Smooth muscle cell (in vitro differentiated cells): ENCODE results near the gene TMEM200A. TPM values are rescaled to one million over a fixed set of nuclear protein-coding genes. Genes with fewer than 3 reads are reported as not detected.
A peak's percentile ranks its signal among the peaks of the same experiment; 100 is the strongest.

ENCODE experiments used
- DNase-seq: peaks from one replicate; lab custom pipeline; 2025; ENCODE audit not compliant: unreplicated experiment; lab: John Stamatoyannopoulos, UW
- H2AFZ ChIP-seq: fragments of 200-600 bp; sonication (generic); 2 replicates; pipeline ENCODE4 v1.6.0; 2016; ENCODE audit warnings: antibody characterized with exemption, low read depth, mild to moderate bottlenecking
- H3F3A ChIP-seq: fragments of 200-600 bp; sonication (generic); 2 replicates; pipeline ENCODE4 v1.6.0; 2017; ENCODE audit warnings: antibody characterized with exemption, low read depth
- H3K27ac ChIP-seq: fragments of 200-600 bp; sonication (generic); 2 replicates; pipeline ENCODE4 v1.5.1; 2016; ENCODE audit warnings: low read depth, mild to moderate bottlenecking
- H3K27me3 ChIP-seq: fragments of 200-600 bp; sonication (generic); 2 replicates; pipeline ENCODE4 v1.6.1; 2016; ENCODE audit warnings: low read depth, mild to moderate bottlenecking
- H3K36me3 ChIP-seq: fragments of 200-600 bp; sonication (generic); 2 replicates; pipeline ENCODE4 v1.5.1; 2016; ENCODE audit warnings: low read depth
- H3K4me1 ChIP-seq: fragments of 200-600 bp; sonication (generic); 2 replicates; pipeline ENCODE4 v1.5.1; 2016; ENCODE audit warnings: low read depth
- H3K4me2 ChIP-seq: fragments of 200-600 bp; sonication (generic); 2 replicates; pipeline ENCODE4 v1.6.0; 2016; ENCODE audit warnings: mild to moderate bottlenecking
- H3K4me3 ChIP-seq: fragments of 200-600 bp; sonication (generic); 2 replicates; pipeline ENCODE4 v1.5.1; 2016; ENCODE audit warnings: mild to moderate bottlenecking
- H3K79me2 ChIP-seq: fragments of 200-600 bp; sonication (generic); 2 replicates; pipeline ENCODE4 v1.6.0; 2016; ENCODE audit warnings: low read depth, mild to moderate bottlenecking
- H3K9ac ChIP-seq: fragments of 200-600 bp; sonication (generic); 2 replicates; pipeline ENCODE4 v1.6.0; 2016; ENCODE audit warnings: low read depth
- H3K9me3 ChIP-seq: fragments of 200-600 bp; sonication (generic); replicated peaks from 2 replicates; pipeline ENCODE4 v1.5.1; 2016; ENCODE audit warnings: low read depth
- H4K20me1 ChIP-seq: fragments of 200-600 bp; sonication (generic); 2 replicates; pipeline ENCODE4 v1.6.0; 2016; ENCODE audit warnings: low read depth
- WGBS: methylation state at CpG from one replicate; pipeline ENCODE4 v1.1.7; 2016; ENCODE audit warnings: low lambda C conversion rate; 5-methylcytosine and 5-hydroxymethylcytosine counted together
- polyA plus RNA-seq: library from polyadenylated mRNA; unstranded; fragments of >200 nt; fragmentation: Nextera tagmentation; extraction: Ambion mirVana; gene quantifications from 2 replicates; pipeline ENCODE4 v1.2.1, GENCODE V29; 2016
- total RNA-seq: library from RNA; depleted of rRNA; stranded (reverse); fragments of >200 nt; gene quantifications from 2 replicates; pipeline ENCODE4 v1.2.3, GENCODE V29; 2014
- TF ChIP-seq, protein P1 (sequence below): fragments of 200-600 bp; sonication (generic); IDR thresholded peaks from 2 replicates; pipeline ENCODE4 v1.5.1; 2017; ENCODE audit warnings: borderline replicate concordance, mild to moderate bottlenecking, antibody characterized with exemption; ENCODE audit not compliant: insufficient read depth, poor library complexity, severe bottlenecking

TMEM200A gene
- total and polyA plus RNA-seq, 2 experiments from 2014 or later, result 84.7 to 116 TPM

GRCh38 chr6:130459316-130459715 is 93.5 kb downstream of the TMEM200A start:
- no peak overlapping the region for H3K4me3 ChIP-seq
- DNase-seq, result no peak
- no peak overlapping the region for H3K9ac ChIP-seq
- no peak overlapping the region for H3K27ac ChIP-seq
- H3F3A ChIP-seq, result no peaks in the 10 kb centered on the region
- no peak overlapping the region for H2AFZ ChIP-seq
- H3K4me2 ChIP-seq, result no peak overlapping the region
- 78% methylated on average over 5 of the region's 5 CpGs for WGBS
- no peaks in the 10 kb centered on the region for H3K27me3 ChIP-seq
- H3K79me2 ChIP-seq, result no peaks in the 10 kb centered on the region
- H3K4me1 ChIP-seq, result no peaks in the 10 kb centered on the region
- H3K9me3 ChIP-seq, result no peaks in the 10 kb centered on the region
- TF ChIP-seq, protein P1, sequence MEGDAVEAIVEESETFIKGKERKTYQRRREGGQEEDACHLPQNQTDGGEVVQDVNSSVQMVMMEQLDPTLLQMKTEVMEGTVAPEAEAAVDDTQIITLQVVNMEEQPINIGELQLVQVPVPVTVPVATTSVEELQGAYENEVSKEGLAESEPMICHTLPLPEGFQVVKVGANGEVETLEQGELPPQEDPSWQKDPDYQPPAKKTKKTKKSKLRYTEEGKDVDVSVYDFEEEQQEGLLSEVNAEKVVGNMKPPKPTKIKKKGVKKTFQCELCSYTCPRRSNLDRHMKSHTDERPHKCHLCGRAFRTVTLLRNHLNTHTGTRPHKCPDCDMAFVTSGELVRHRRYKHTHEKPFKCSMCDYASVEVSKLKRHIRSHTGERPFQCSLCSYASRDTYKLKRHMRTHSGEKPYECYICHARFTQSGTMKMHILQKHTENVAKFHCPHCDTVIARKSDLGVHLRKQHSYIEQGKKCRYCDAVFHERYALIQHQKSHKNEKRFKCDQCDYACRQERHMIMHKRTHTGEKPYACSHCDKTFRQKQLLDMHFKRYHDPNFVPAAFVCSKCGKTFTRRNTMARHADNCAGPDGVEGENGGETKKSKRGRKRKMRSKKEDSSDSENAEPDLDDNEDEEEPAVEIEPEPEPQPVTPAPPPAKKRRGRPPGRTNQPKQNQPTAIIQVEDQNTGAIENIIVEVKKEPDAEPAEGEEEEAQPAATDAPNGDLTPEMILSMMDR, result no peak
- no peaks in the 10 kb centered on the region for H3K36me3 ChIP-seq
- H4K20me1 ChIP-seq, result no peaks in the 10 kb centered on the region

DNA sequence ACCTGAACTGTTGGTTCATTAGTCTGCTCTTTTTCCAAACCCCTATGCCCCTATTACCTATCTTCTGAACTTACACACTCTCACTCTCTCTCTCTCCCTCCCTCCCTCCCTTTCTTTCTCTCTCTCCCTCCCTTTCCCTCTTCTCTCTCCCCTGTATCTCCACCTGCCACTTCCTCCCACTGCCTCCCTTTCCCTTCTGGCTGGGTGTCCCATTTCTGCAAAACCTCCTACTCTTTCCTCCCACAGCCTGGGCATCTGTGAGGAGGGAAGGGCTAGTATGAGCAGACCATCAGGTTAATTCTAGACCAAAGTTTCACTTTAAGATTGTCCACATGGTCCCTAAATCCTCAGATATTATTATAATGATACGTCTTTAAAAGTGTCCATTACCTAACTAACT is 95.1 kb downstream of the TMEM200A start:
- Histone ChIP-seq H3K4me1 (no peaks in the 10 kb centered on the region), H3K4me2 (no peak overlapping the region), H3K27ac (no peak overlapping the region), H3F3A (no peaks in the 10 kb centered on the region), H3K9me3 (no peaks in the 10 kb centered on the region), H3K79me2 (no peaks in the 10 kb centered on the region), H4K20me1 (no peaks in the 10 kb centered on the region), H3K9ac (no peak overlapping the region), H3K4me3 (no peak overlapping the region), H3K27me3 (no peaks in the 10 kb centered on the region), H2AFZ (no peak overlapping the region), H3K36me3 (no peaks in the 10 kb centered on the region)
- DNase-seq, result no peak
- TF ChIP-seq, protein P1, result no peak
- 100% methylated on average over 1 of the region's 1 CpG for WGBS

DNA sequence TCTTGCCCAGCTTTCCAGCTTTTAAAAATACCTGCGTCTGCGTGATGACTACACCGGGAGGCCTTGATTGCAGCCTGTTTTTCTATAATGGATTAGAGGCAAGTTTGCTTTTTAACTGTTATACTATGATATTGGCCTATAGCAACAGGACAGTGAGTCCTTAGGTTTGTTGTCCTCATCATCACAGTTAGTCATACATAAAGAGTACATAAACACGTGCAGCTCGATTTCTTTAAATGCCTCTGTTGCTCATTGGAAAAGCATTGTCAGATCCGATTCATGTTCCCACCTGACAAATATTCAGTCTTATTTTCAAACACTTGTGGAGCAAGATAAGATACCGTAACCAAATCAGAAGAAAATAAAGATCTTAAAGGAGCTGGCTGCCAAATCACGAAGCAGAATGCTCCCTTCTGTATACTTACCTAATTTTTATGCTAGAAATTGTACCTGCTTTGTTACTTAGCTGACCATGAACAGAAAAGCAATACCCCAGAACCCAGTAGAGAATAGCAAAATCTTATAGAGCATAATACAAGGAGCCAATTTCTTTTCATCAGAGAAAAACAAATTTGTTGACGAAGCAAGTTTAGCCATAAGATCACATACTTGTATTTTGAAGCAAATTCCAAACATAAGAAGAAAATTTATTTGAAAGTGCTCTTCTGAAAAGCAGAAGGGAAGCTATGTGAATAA is 100.4 kb downstream of the TMEM200A start:
- Histone ChIP-seq H3K9ac (peak overlapping the region; percentile 16), H3F3A (no peaks in the 10 kb centered on the region), H4K20me1 (no peaks in the 10 kb centered on the region), H3K27ac (peak overlapping the region; percentile 44), H3K36me3 (no peaks in the 10 kb centered on the region), H3K4me2 (no peak overlapping the region), H3K4me1 (peaks cover 5% of the 10 kb centered on the region), H3K9me3 (no peaks in the 10 kb centered on the region), H3K4me3 (no peak overlapping the region), H3K27me3 (no peaks in the 10 kb centered on the region), H3K79me2 (no peaks in the 10 kb centered on the region), H2AFZ (no peak overlapping the region)
- DNase-seq, result no peak
- TF ChIP-seq, protein P1, result no peak
- 72% methylated on average over 9 of the region's 9 CpGs for WGBS

DNA sequence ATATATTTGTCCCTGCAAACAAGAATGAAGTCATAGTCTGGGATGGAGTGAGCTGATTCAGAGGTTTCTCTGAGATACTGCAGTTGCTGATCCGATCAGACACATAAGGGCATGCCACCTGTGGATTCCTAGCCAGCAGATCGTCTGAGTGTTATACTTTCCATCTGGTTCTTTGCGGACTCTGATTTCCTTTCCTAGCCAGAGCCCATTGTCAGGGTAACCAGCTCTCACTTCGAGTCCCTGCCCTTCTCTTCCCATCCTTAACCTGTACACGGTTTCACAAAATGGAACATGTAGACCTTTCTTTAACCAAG is 100.9 kb downstream of the TMEM200A start:
- H3K4me1 ChIP-seq, result peaks cover 5% of the 10 kb centered on the region
- peak overlapping the region; percentile 16 for H3K9ac ChIP-seq
- H4K20me1 ChIP-seq, result no peaks in the 10 kb centered on the region
- TF ChIP-seq, protein P1, result no peak
- DNase-seq, result no peak
- H3K27ac ChIP-seq, result peak overlapping the region; percentile 44
- no peaks in the 10 kb centered on the region for H3K79me2 ChIP-seq
- H3K27me3 ChIP-seq, result no peaks in the 10 kb centered on the region
- no peak overlapping the region for H3K4me3 ChIP-seq
- no peaks in the 10 kb centered on the region for H3K36me3 ChIP-seq
- WGBS, result 69% methylated on average over 5 of the region's 5 CpGs
- no peak overlapping the region for H2AFZ ChIP-seq
- H3K4me2 ChIP-seq, result peak overlapping the region; percentile 39
- H3K9me3 ChIP-seq, result no peaks in the 10 kb centered on the region
- H3F3A ChIP-seq, result no peaks in the 10 kb centered on the region
